Fibroblast of gingiva (primary cell): Measurements from ENCODE around the gene TMEM140.
"Not testable (repeated sequence)": the region's sequence is repeated elsewhere in the genome, so short reads cannot be mapped to it uniquely, and the experiment has no call there.

Experiments
- DNase-seq: peaks from one replicate; pipeline ENCODE4 v3.0.0-alpha.2; 2011; ENCODE audit warnings: low read depth

The TMEM140 gene

DNA sequence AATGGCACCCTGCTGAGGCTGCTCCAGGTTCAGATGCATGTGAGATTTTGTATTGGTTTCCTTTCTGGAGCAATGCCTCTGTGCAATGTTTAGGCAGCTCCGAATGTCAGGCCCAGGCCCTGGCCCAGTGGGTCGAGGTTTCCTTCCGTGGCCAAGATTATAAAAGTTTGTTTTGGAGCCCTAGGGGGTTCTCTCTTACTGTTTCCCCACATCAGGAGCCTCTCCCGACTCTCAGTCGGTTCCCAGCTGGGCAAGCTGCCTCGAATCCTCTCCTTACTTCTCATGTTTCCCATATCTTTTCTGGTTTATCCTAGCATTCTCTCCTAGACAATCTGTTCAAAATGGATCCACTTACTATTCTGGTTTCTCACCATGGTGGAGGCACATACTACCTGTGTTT lies 11.0 kb downstream of the TMEM140 start:
- DNase-seq = no peak

DNA sequence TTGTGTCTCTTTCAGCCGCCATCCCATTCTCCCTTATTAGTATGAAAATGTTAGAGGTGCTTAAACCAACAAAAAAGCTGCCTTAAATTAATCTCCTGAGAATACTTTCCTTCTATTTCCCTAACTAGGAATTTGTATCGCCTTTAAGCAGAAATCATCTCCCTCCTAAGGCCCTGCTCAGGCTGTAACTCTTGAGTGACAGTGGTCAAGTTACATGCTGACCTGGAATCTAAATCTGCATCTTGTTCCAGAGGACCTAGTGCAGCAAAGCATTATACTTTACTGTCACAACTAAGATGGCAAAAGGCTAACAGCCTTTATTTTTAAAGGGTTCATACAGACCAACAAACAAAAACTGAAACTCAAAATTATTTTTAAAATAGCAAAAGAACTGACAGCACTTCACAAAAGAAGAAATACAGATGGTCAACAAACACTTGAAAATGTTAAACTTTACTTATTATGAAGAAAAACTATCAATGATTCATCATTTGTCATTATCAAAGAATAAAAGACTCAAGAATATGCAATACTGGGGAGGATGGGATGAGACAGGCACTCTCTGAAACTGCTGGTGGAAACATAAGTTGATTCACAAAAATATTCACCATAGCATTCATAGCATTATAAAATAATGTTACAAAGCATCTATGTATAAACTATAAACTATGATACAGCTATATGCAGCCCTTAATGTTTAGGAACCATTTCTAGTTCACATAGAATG lies 11.7 kb downstream of the TMEM140 start:
- DNase-seq = no peak

- DNase-seq = no peak
Observed at GRCh38 chr7:135160098-135160857, 12.4 kb downstream of the TMEM140 start.

GRCh38 chr7:135160858-135161653 lies 13.2 kb downstream of the TMEM140 start:
- DNase-seq = no peak

DNA sequence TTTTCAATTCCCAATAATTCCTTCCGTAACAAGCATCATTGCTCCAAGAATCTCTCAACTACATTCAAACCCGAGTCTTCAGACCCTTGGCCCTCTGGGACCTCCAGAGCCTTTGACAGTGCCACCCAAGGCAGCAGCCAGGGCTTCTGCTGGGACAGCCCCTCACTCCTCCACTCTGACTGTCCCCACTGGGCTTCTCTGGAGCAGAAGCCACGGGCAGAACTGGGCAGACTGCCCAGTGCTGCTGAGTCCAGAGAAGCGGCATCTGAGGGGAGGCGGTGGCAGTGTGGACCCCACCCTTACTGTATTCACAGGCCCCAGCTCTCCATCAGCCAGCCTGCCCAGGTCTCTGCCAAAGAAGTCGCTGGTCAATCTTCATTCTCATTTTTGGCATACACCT lies 13.8 kb downstream of the TMEM140 start:
- no peak for DNase-seq

GRCh38 chr7:135162382-135163001 lies 14.6 kb downstream of the TMEM140 start:
- no peak for DNase-seq

DNA sequence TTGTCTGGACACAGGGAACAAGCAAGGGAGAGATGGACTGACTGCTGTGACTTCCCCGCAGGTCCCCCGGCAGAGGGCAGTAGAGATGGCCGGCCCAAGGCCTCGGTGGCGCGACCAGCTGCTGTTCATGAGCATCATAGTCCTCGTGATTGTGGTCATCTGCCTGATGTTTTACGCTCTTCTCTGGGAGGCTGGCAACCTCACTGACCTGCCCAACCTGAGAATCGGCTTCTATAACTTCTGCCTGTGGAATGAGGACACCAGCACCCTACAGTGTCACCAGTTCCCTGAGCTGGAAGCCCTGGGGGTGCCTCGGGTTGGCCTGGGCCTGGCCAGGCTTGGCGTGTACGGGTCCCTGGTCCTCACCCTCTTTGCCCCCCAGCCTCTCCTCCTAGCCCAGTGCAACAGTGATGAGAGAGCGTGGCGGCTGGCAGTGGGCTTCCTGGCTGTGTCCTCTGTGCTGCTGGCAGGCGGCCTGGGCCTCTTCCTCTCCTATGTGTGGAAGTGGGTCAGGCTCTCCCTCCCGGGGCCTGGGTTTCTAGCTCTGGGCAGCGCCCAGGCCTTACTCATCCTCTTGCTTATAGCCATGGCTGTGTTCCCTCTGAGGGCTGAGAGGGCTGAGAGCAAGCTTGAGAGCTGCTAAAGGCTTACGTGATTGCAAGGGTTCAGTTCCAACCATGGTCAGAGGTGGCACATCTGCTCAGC lies 16.6 kb downstream of the TMEM140 start:
- DNase-seq = peak; percentile 77

GRCh38 chr7:135165862-135166261 lies 18.0 kb downstream of the TMEM140 start:
- DNase-seq = no peak

- DNase-seq = no peak
Observed at GRCh38 chr7:135166338-135166990, 18.6 kb downstream of the TMEM140 start.

DNA sequence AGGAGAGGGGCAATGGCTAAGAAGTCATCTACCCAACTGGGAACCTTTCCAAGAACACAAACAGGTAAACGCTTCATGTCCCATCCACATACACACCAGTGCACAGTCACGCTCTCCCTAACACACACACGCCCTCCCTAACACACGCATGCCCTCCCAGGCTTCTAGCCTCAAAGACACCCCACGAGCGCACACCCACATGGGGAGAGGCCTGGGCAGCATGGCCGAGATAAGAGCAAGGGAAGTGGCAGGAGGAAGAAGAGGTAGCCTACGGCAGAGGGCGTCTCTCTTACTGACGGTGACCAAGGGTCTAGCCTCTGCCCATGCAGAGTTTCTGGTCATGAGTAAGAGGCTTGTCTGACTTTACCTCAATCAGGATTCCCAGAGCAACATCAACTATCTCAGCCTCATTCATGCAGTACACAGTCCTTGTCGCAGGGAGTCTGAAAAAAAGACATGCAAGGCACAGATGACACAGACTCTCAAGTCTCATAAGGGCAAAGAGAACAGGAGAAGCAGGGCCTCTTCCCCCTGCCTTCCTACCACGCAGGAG lies 19.6 kb downstream of the TMEM140 start:
- no peak for DNase-seq

DNA sequence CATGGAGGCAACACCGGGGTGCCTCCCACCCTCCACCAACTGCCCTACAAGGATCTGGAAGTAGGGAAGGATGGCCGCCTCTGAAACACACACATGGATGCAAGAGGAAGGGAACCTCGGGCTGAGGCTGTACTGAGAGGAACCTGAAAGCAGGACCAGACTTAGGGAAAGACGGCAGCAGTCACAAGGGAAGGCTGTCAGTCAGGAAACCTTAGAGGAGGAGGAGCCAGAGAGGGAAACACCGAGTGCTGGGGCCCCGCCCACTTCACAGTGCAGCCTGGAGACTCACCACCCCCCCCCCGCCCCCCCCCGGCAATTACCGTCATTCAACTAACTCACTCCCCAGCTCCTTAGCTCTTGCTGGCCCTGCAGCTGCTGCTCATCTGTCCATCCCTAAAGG lies 20.1 kb downstream of the TMEM140 start:
- DNase-seq = no peak

- DNase-seq = no peak
Observed at GRCh38 chr7:135168489-135169140, 20.7 kb downstream of the TMEM140 start.

DNA sequence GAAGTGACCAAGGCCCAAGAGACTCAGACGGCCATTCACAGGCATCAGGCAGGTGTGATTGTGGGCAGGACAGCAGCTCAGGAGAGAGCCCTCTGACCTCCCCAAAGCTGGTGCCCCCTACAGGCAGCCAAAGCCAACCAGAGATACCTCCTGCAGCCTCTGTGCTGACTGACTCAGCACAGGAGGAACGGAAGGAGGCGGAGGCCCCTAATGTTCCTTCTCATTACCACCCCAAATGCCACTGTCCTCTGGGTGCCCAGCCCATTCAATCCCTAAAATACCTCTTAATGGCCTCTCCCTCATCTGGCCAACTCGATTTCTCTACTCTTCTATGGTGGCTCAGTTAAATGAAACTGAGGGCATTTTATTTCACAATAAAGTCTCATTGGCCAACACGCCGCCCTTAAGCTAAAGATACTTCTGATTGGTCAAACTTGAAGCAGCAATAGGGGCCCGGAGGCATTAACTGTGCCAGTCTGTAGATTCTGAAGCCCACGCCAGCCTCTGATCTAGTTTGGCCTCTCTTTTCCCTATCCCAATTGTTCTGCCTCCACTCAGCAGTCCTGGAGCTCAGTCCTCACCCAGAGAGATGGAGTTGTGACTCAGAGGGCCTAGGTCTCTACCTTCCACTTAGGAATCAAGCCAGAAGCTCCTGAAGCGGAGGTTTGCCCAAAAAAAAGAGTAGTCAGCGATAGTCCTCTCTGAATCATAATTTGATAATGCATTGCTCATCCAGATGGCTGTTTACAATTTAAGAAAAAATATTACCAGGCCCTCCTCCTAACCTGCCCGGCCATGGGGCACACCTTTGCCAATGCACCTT lies 21.5 kb downstream of the TMEM140 start:
- DNase-seq = peak; percentile 22

GRCh38 chr7:135169964-135170273 lies 22.0 kb downstream of the TMEM140 start:
- DNase-seq = no peak

GRCh38 chr7:135170274-135170997 lies 22.6 kb downstream of the TMEM140 start, which contains the start of gene CYREN:
TSS of gene CYREN (minus strand) at chr7:135170707. CDS start at chr7:135168922, 1,785 bp downstream.
- peak; percentile 96 for DNase-seq

DNA sequence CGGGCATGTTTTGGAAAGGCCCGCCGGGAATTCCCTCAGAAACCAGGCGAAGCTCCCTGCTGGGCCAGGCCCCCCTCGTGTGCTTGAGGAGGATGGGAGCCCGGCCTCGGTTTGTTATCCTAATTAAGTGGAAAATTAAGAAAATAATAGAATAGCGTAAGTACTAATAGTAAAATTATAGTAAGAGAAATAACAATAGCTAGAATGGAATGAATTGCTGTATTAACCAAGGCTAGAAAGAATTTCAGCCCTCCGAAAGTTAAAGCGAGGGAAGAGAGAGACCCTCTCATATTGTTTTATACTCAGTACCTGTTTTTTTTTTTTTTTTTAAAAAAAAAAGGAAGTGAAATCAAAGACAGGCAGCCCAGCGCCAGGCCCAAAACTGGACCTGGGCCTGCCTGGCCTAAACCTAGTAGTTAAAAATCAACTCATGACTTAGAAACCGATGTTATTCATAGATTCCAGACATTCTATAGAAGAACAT lies 23.2 kb downstream of the TMEM140 start:
- DNase-seq = not testable (repeated sequence)

DNA sequence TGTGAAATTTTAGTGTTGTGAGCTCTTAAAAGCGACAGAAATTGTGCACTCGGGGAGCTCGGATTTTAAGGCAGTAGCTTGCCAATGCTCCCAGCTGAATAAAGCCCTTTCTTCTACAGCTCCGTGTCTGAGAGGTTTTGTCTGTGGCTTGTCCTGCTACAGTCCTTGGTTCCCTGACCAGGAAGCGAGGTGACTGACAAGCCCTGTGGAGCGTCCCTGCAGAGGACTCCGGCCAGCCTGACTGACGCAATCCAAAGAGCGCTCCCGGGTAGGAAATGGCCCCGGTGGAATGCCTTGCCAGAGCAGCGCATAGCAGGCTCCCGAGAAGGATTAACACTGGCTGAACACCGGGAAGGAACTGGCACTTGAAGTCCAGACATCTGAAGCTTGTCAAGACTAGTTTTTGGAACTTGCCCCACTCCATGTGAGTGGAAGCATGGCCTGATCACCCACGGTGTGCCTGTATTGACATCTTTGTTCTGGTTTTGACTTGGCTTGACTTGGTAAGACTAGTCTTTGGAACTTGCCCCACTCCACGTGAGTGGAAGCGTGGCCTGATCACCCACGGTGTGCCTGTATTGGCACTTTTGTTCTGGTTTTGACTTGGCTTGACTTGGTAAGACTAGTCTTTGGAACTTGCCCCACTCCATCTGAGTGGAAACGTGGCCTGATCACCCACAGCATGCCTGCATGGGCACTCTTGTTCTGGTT lies 23.9 kb downstream of the TMEM140 start:
- DNase-seq = peak; percentile 47

- not testable (repeated sequence) for DNase-seq
Observed at GRCh38 chr7:135173916-135174315, 26.0 kb downstream of the TMEM140 start.
